ENCODE measurements around the gene BSCL2. TPM values are rescaled to one million over a fixed set of nuclear protein-coding genes. Genes with fewer than 3 reads are reported as not detected.

BSCL2 gene
- total RNA-seq, 1 donor from 2014 or later, result 23.7 TPM

DNA sequence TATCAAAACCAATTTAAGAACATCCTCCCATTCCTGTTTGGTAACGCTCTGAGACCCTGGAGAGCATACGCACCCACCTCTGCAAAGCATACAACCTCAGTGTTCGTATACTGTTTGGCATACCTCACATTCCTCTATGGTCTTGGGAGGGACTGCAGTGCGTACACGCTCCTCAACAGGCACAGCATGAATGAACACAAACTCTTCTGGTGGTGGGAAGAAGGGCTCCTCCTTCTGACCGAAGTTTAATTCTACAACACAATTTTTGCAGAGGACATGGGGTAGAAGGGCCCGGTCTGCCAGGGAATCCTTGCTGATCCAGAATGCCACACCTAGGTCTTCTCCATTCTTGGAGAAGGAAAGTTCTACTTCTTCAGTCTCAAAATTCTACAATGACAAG, 14.8 kb upstream of the BSCL2 start:
- Histone ChIP-seq H3K4me3 (ENCODE audit: low read depth, low read length) (no peak overlapping the region), H3K36me3 (ENCODE audit: control insufficient read depth, insufficient read depth, low read length) (peaks cover 40% of the 10 kb centered on the region), H3K27me3 (ENCODE audit: control insufficient read depth, insufficient read depth, low read length) (no peaks in the 10 kb centered on the region)
- DNase-seq (ENCODE audit: low read depth) (no peak), FAIRE-seq (no peak)
- TF ChIP-seq, protein P1, sequence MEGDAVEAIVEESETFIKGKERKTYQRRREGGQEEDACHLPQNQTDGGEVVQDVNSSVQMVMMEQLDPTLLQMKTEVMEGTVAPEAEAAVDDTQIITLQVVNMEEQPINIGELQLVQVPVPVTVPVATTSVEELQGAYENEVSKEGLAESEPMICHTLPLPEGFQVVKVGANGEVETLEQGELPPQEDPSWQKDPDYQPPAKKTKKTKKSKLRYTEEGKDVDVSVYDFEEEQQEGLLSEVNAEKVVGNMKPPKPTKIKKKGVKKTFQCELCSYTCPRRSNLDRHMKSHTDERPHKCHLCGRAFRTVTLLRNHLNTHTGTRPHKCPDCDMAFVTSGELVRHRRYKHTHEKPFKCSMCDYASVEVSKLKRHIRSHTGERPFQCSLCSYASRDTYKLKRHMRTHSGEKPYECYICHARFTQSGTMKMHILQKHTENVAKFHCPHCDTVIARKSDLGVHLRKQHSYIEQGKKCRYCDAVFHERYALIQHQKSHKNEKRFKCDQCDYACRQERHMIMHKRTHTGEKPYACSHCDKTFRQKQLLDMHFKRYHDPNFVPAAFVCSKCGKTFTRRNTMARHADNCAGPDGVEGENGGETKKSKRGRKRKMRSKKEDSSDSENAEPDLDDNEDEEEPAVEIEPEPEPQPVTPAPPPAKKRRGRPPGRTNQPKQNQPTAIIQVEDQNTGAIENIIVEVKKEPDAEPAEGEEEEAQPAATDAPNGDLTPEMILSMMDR (IDR thresholded peaks at IDR 0.05; ENCODE audit: insufficient read depth, low read length, severe bottlenecking), result no peak

DNA sequence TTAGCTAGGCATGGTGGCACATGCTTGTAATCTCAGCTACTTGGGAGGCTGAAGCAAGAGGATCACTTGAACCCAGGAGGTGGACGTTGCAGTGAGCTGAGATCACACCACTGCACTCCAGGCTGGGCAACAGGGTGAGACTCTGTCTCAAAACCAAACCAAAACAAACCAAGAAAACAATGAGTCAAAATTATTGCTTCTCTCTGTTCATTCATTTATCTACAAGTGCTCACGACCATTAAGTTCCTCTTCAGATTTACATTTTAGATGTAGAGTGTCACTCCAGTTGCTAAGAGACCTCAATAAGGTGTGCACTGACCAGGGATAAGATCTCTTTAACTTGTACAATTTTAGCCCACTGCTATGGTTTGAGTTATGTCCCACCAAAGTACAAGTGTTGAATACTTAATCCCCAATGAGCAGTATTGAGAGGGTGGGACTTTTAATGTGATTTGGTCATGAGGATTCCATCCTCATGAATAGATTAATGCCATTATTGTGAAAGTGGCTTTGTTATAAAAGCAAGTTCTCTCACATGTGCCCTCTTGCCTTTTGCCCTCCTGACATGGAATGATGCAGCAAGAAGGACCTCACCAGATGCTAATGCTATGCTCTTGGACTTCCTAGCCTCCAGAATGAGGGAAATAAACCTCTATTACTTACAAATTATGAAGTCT, 12.2 kb upstream of the BSCL2 start:
- DNase-seq (ENCODE audit: low read depth) (no peak), FAIRE-seq (no peak)
- TF ChIP-seq, protein P1 (IDR thresholded peaks at IDR 0.05; ENCODE audit: insufficient read depth, low read length, severe bottlenecking), result no peak
- Histone ChIP-seq H3K27me3 (ENCODE audit: control insufficient read depth, insufficient read depth, low read length) (no peaks in the 10 kb centered on the region), H3K4me3 (ENCODE audit: low read depth, low read length) (no peak overlapping the region), H3K36me3 (ENCODE audit: control insufficient read depth, insufficient read depth, low read length) (peaks cover 55% of the 10 kb centered on the region)

DNA sequence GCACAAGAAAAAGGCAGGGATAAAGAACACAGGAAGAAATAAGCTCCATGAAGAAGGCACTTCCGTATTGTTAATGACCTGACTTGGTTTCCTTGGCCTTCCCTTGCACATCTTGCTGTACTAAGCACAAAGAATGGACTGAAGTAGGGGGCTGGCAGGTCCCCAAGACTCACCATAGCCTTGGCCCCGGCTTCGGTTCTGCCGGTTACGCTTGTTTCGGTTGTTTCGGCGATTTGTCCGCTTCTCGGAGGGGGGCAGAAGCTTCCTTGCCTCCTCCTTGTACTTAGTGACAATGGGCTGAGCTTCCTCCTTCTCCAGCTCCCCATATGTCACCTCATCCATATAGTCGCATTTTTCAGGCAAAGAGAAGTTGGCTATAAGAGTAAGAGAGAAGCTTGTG, 9.6 kb upstream of the BSCL2 start:
- FAIRE-seq (no peak), DNase-seq (ENCODE audit: low read depth) (no peak)
- Histone ChIP-seq H3K36me3 (ENCODE audit: control insufficient read depth, insufficient read depth, low read length) (peaks cover 43% of the 10 kb centered on the region), H3K27me3 (ENCODE audit: control insufficient read depth, insufficient read depth, low read length) (no peaks in the 10 kb centered on the region), H3K4me3 (ENCODE audit: low read depth, low read length) (no peak overlapping the region)
- TF ChIP-seq, protein P1 (IDR thresholded peaks at IDR 0.05; ENCODE audit: insufficient read depth, low read length, severe bottlenecking), result no peak

DNA sequence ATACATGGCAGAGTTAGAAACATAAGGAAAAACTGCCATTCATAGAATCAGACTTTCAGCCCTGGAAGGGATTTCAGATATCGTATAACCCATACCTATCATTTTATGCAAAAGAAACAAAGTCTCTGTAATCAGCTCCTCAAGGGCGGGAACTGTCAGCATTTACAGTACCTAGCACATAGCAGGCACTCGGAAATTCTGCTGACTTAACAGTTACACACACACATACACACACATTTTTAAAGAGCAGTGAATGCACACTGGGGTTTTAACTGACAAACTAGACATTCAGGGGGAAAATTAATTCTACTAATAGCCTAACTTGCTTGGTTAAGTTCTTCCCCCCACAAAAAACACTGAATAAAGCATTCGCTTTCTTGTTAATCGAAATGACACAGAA, 9.0 kb upstream of the BSCL2 start:
- H3K27me3 ChIP-seq (ENCODE audit: control insufficient read depth, insufficient read depth, low read length), result no peaks in the 10 kb centered on the region
- H3K36me3 ChIP-seq (ENCODE audit: control insufficient read depth, insufficient read depth, low read length), result peaks cover 39% of the 10 kb centered on the region
- TF ChIP-seq, protein P1 (IDR thresholded peaks at IDR 0.05; ENCODE audit: insufficient read depth, low read length, severe bottlenecking), result no peak
- no peak for FAIRE-seq
- no peak for DNase-seq (ENCODE audit: low read depth)
- H3K4me3 ChIP-seq (ENCODE audit: low read depth, low read length), result no peak overlapping the region

DNA sequence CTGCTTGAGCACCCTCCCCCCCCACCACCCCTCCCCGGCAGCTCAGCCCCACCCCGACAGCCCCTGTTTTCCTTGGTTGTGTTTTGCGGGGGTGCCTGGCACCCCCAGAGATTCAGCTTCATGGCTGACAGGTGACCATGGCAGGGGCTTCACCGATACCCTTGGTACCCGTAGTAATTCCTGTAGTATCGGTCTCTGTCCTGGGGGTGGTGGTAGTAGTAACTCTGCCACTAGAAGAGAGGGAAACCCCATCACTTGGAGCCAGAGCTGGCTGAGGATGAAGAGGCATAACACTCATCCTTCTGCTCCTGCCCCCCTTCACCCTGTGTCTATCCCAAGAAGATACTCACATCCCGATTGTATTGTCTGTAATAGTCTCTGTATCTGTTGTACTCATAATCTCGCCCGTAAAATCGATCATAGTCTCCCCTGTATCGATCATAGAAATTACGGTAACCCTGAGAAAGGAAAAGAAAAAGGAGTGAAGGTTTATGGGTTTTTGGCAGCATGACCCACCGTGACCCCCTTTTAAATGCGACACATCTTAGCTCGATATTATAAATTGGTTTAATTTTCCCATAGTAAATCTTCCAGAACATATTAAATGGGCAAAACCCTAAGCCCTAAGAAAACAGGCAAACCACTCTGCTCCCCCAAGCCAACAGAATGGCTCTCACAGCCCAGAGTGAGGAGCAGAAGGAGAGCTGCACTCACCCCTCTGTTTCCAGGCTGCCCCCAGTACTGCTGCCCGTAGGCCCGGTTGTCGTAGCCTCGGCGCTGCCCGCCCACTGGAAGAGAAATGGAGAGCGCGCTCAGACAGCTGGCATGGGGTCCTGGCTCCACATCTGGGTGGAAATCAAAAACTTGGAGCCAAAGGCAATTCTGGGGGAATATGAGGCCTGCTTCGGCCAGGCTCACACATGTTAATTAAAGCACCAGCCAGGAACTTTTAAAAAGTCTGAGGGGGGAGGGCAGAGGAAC, 8.2 kb upstream of the BSCL2 start:
- FAIRE-seq (no peak), DNase-seq (ENCODE audit: low read depth) (no peak)
- Histone ChIP-seq H3K27me3 (ENCODE audit: control insufficient read depth, insufficient read depth, low read length) (no peaks in the 10 kb centered on the region), H3K4me3 (ENCODE audit: low read depth, low read length) (no peak overlapping the region), H3K36me3 (ENCODE audit: control insufficient read depth, insufficient read depth, low read length) (peaks cover 37% of the 10 kb centered on the region)
- TF ChIP-seq, protein P1 (IDR thresholded peaks at IDR 0.05; ENCODE audit: insufficient read depth, low read length, severe bottlenecking), result no peak

All from bronchial epithelial cell (primary cell).